Liver (tissue), 9 donors: ENCODE results near the gene RAB31. TPM values are rescaled to one million over a fixed set of nuclear protein-coding genes. Genes with fewer than 3 reads are reported as not detected.

ENCODE experiments used
- DNase-seq: peaks from one replicate; pipeline ENCODE4 v3.0.0-alpha.2; 2017; ENCODE audit warnings: low spot score
- H3K27ac ChIP-seq, 2 donors: one replicate each; pipeline ENCODE4 v1.7.0; 2013; ENCODE audit warnings: inconsistent platforms in 2 of 2, low read length in 2 of 2, control low read depth in 1 of 2, low read depth in 1 of 2, mild to moderate bottlenecking in 1 of 2
- H3K27me3 ChIP-seq, 4 donors: one replicate each; pipeline versions ENCODE4 v1.6.1 to v1.7.0; 2013; ENCODE audit warnings: low read length in 3 of 4, inconsistent platforms in 1 of 4, mild to moderate bottlenecking in 1 of 4, moderate library complexity in 1 of 4; ENCODE audit not compliant: control insufficient read depth in 4 of 4, insufficient read depth in 4 of 4
- H3K36me3 ChIP-seq, 4 donors: one replicate each; pipeline versions ENCODE4 v1.6.1 to v1.7.0; 2013; ENCODE audit warnings: low read length in 3 of 4, mild to moderate bottlenecking in 3 of 4, low read depth in 1 of 4, moderate library complexity in 1 of 4; ENCODE audit not compliant: control insufficient read depth in 4 of 4, insufficient read depth in 3 of 4
- H3K4me1 ChIP-seq, 4 donors: one replicate each; pipeline versions ENCODE4 v1.6.1 to v1.7.0; 2013; ENCODE audit warnings: low read length in 3 of 4, mild to moderate bottlenecking in 3 of 4, moderate library complexity in 1 of 4; ENCODE audit not compliant: control insufficient read depth in 4 of 4, insufficient read depth in 4 of 4
- H3K4me3 ChIP-seq, 3 donors: one replicate each; pipeline versions ENCODE4 v1.6.1 to v1.7.0; 2013; ENCODE audit warnings: low read length in 3 of 3, control low read depth in 1 of 3, low read depth in 1 of 3, mild to moderate bottlenecking in 1 of 3
- H3K9ac ChIP-seq, 2 donors: one replicate each; pipeline ENCODE4 v1.7.0; 2013; ENCODE audit warnings: low read length in 2 of 2, mild to moderate bottlenecking in 2 of 2, moderate library complexity in 2 of 2, control low read depth in 1 of 2, low read depth in 1 of 2
- H3K9me3 ChIP-seq, 4 donors: one replicate each; pipeline versions ENCODE4 v1.6.1 to v1.7.0; 2013; ENCODE audit warnings: low read length in 3 of 4; ENCODE audit not compliant: control insufficient read depth in 4 of 4
- FOXA1 ChIP-seq: IDR thresholded peaks from 2 replicates; pipeline ENCODE4 v1.6.1; 2016; ENCODE audit warnings: antibody characterized with exemption
- FOXA2 ChIP-seq: IDR thresholded peaks from 2 replicates; pipeline ENCODE4 v1.6.1; 2016; ENCODE audit warnings: antibody characterized with exemption
- GABPA ChIP-seq, 2 donors: IDR thresholded peaks in 1 of 2; conservative IDR thresholded peaks in 1 of 2; 2 replicates each; pipeline ENCODE4 v1.6.1; 2016; ENCODE audit warnings: antibody characterized with exemption in 2 of 2, mild to moderate bottlenecking in 1 of 2, moderate library complexity in 1 of 2
- HNF4G ChIP-seq: IDR thresholded peaks from 2 replicates; pipeline ENCODE4 v1.6.1; 2016; ENCODE audit warnings: antibody characterized with exemption
- SP1 ChIP-seq: IDR thresholded peaks from 2 replicates; pipeline ENCODE4 v1.6.1; 2018; ENCODE audit warnings: antibody characterized with exemption, mild to moderate bottlenecking
- WGBS: extraction: QIAGEN DNeasy Blood & Tissue Kit; methylation state at CpG from one replicate; pipeline ENCODE4 v1.1.7; 2013; 5-methylcytosine and 5-hydroxymethylcytosine counted together
- polyA plus RNA-seq, 2 donors: library from polyadenylated mRNA; stranded (reverse) in 1 of 2; unstranded in 1 of 2; fragments of 200-250 nt in 1 of 2; fragments of >200 nt in 1 of 2; fragmentation: Nextera tagmentation in 1 of 2; extraction: Ambion mirVana in 1 of 2; gene quantifications; one replicate each; pipeline versions ENCODE4 v1.2.1 to v1.2.3, GENCODE V29; 2013 to 2015
- total RNA-seq, 2 donors: library from RNA; depleted of rRNA; stranded (reverse); fragments of >200 nt; gene quantifications; one replicate each; pipeline ENCODE4 v1.2.3, GENCODE V29; 2014
- TF ChIP-seq, protein P1 (sequence below): IDR thresholded peaks from 2 replicates; pipeline ENCODE4 v1.6.1; 2016; ENCODE audit warnings: antibody characterized with exemption
- TF ChIP-seq, protein P2 (sequence below): IDR thresholded peaks from 2 replicates; pipeline ENCODE4 v1.6.1; 2016; ENCODE audit warnings: antibody characterized with exemption
- TF ChIP-seq, protein P3 (sequence below): fragments of 150-350 bp; IDR thresholded peaks from 2 replicates; pipeline ENCODE4 v1.5.1; 2017; ENCODE audit warnings: improper control_type of control experiment, low read depth, low read length; ENCODE audit not compliant: missing input control
- TF ChIP-seq, protein P4 (sequence below): IDR thresholded peaks from 2 replicates; pipeline ENCODE4 v1.6.1; 2016; ENCODE audit warnings: antibody characterized with exemption, mild to moderate bottlenecking
- donor health status: healthy.
- donor health status: healthy.
- donor health status: healthy.
- donor health status: healthy.
- donor health status: healthy.

RAB31 gene
- total and polyA plus RNA-seq, 4 donors, result 3.6 to 12.8 (median 9.7) TPM

DNA sequence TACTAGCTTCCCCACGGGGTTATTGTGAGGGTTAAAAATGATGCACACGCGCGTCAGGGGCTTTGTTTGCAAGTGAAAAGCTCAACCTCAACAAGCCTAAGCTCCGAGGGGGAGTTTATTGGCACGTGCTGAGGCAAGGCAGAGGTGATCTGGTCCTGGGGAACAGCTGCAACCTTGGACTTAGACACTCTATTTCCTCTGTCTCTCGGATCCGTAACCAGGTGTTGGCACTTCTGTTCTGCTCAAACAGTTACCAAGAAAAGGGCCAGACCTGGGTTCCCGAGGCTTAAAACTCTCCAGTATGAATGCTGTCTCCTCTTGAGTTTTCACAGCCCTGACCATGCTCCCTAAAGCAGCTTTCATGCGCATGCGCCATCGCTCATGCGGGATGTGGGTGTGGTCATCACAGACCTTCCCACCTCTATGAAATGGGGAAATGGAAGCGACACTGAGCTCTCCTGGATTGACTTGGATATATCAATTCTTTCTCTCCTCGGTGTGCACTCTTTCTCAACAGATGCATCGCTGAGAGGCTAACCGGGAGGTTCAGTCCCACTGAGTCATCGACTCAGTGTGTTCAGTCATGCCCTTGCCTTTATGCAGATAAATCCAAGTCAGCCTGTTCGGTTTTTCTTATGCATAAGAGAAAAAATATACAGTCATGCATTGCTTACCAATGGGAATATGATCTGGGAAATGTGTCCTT is 19.9 kb upstream of the RAB31 start:
- WGBS, result 74% methylated on average over 19 of the region's 19 CpGs

DNA sequence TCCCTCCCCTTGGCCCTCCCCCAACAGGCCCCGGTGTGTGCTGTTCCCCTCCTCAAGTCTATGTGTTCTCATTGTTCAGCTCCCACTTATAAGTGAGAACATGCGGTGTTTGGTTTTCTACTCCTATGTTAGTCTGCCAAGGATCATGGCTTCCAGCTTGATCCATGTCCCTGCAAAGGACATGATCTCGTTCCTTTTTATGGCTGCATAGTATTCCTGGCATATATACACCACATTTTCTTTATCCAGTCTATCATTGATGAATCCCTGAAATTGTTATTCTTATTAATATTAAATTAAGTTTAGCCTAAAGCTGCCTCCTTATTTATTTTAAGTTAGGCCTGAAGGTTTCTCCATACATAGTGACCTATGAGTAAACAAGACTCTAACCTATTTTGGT is 18.8 kb upstream of the RAB31 start:
- DNase-seq, result no peak
- Histone ChIP-seq H3K9me3 (no peaks in the 10 kb centered on the region), H3K9ac (no peak overlapping the region), H3K27me3 (no peaks in the 10 kb centered on the region), H3K4me1 (no peaks in the 10 kb centered on the region), H3K4me3 (no peak overlapping the region), H3K36me3 (no peaks in the 10 kb centered on the region), H3K27ac (no peak overlapping the region)
- TF ChIP-seq, protein P1, sequence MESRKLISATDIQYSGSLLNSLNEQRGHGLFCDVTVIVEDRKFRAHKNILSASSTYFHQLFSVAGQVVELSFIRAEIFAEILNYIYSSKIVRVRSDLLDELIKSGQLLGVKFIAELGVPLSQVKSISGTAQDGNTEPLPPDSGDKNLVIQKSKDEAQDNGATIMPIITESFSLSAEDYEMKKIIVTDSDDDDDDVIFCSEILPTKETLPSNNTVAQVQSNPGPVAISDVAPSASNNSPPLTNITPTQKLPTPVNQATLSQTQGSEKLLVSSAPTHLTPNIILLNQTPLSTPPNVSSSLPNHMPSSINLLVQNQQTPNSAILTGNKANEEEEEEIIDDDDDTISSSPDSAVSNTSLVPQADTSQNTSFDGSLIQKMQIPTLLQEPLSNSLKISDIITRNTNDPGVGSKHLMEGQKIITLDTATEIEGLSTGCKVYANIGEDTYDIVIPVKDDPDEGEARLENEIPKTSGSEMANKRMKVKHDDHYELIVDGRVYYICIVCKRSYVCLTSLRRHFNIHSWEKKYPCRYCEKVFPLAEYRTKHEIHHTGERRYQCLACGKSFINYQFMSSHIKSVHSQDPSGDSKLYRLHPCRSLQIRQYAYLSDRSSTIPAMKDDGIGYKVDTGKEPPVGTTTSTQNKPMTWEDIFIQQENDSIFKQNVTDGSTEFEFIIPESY, result no peak
- TF ChIP-seq GABPA (IDR thresholded peaks at IDR 0.05 in 1 of 2, conservative IDR thresholded peaks at IDR 0.05 in 1 of 2) (no peak), FOXA2 (no peak), SP1 (no peak)
- 90% methylated on average over 3 of the region's 3 CpGs for WGBS

More for the DNA sequence above, 19.9 kb upstream of the RAB31 start:
- no peak for DNase-seq
- no peak overlapping the region for H3K27ac ChIP-seq
- no peaks in the 10 kb centered on the region for H3K27me3 ChIP-seq
- TF ChIP-seq FOXA2 (no peak), HNF4G (no peak), FOXA1 (no peak)
- TF ChIP-seq, protein P2, sequence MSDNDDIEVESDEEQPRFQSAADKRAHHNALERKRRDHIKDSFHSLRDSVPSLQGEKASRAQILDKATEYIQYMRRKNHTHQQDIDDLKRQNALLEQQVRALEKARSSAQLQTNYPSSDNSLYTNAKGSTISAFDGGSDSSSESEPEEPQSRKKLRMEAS, result no peak
- TF ChIP-seq, protein P3, sequence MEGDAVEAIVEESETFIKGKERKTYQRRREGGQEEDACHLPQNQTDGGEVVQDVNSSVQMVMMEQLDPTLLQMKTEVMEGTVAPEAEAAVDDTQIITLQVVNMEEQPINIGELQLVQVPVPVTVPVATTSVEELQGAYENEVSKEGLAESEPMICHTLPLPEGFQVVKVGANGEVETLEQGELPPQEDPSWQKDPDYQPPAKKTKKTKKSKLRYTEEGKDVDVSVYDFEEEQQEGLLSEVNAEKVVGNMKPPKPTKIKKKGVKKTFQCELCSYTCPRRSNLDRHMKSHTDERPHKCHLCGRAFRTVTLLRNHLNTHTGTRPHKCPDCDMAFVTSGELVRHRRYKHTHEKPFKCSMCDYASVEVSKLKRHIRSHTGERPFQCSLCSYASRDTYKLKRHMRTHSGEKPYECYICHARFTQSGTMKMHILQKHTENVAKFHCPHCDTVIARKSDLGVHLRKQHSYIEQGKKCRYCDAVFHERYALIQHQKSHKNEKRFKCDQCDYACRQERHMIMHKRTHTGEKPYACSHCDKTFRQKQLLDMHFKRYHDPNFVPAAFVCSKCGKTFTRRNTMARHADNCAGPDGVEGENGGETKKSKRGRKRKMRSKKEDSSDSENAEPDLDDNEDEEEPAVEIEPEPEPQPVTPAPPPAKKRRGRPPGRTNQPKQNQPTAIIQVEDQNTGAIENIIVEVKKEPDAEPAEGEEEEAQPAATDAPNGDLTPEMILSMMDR, result no peak
- TF ChIP-seq, protein P4, sequence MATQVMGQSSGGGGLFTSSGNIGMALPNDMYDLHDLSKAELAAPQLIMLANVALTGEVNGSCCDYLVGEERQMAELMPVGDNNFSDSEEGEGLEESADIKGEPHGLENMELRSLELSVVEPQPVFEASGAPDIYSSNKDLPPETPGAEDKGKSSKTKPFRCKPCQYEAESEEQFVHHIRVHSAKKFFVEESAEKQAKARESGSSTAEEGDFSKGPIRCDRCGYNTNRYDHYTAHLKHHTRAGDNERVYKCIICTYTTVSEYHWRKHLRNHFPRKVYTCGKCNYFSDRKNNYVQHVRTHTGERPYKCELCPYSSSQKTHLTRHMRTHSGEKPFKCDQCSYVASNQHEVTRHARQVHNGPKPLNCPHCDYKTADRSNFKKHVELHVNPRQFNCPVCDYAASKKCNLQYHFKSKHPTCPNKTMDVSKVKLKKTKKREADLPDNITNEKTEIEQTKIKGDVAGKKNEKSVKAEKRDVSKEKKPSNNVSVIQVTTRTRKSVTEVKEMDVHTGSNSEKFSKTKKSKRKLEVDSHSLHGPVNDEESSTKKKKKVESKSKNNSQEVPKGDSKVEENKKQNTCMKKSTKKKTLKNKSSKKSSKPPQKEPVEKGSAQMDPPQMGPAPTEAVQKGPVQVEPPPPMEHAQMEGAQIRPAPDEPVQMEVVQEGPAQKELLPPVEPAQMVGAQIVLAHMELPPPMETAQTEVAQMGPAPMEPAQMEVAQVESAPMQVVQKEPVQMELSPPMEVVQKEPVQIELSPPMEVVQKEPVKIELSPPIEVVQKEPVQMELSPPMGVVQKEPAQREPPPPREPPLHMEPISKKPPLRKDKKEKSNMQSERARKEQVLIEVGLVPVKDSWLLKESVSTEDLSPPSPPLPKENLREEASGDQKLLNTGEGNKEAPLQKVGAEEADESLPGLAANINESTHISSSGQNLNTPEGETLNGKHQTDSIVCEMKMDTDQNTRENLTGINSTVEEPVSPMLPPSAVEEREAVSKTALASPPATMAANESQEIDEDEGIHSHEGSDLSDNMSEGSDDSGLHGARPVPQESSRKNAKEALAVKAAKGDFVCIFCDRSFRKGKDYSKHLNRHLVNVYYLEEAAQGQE, result no peak
- no peaks in the 10 kb centered on the region for H3K36me3 ChIP-seq
- no peak overlapping the region for H3K9ac ChIP-seq
- no peaks in the 10 kb centered on the region for H3K4me1 ChIP-seq
- no peaks in the 10 kb centered on the region for H3K9me3 ChIP-seq
- H3K4me3 ChIP-seq, result no peak overlapping the region
